HCT116 (cell line): ENCODE results near the gene SNRNP200. TPM values are rescaled to one million over a fixed set of nuclear protein-coding genes. Genes with fewer than 3 reads are reported as not detected.
A peak's percentile ranks its signal among the peaks of the same experiment; 100 is the strongest.

Source experiments
- ATAC-seq: fragments of 200-7000 bp; cut with Tn5 transposase; 2 replicates; pipeline ENCODE4 v1.9.1; 2020; ENCODE audit warnings: mild to moderate bottlenecking, moderate library complexity
- BruUV-seq: library from RNA; stranded (reverse); fragments of 400-500 nt; replicated peaks from 2 replicates; lab custom pipeline; 2021; lab: Mats Ljungman, UMichigan
- CTCF ChIA-PET: fragments of 300-600 bp; sonication (Branson Sonifier 250); formaldehyde crosslinking; loops from one replicate; lab custom pipeline; 2021; ENCODE audit warnings: antibody characterized with exemption; lab: Charles Lee
- POLR2A ChIA-PET: fragments of 300-600, 350-600 bp; sonication (Branson Sonifier 250); formaldehyde crosslinking; loops from one replicate; lab custom pipeline; 2021; ENCODE audit warnings: antibody characterized with exemption; lab: Charles Lee
- RAD21 ChIA-PET, 2 experiments: fragments of 300-600 bp; sonication (Branson Sonifier 250); formaldehyde crosslinking; loops; one replicate each; lab custom pipeline; 2023; ENCODE audit warnings: low total read pairs in 2 of 2; ENCODE audit not compliant: uncharacterized antibody in 2 of 2, unreplicated experiment in 2 of 2, low non-redundant PET in 1 of 2; lab: Charles Lee
- DNase-seq: peaks from one replicate; pipeline ENCODE4 v3.0.0-alpha.2; 2010; ENCODE audit warnings: low read depth, low spot score
- H2AFZ ChIP-seq: fragments of 200-600 bp; shearing (Covaris generic), sonication (generic); 2 replicates; pipeline ENCODE4 v1.6.1; 2017; ENCODE audit warnings: low read depth, mixed run types, mixed read lengths, antibody characterized with exemption, low read length; ENCODE audit not compliant: poor library complexity, severe bottlenecking
- H3K27ac ChIP-seq: 2 replicates; pipeline ENCODE4 v1.5.1; 2012; ENCODE audit warnings: low read depth, low read length
- H3K27me3 ChIP-seq: fragments of 200-600 bp; sonication (generic); 2 replicates; pipeline ENCODE4 v1.6.1; 2016; ENCODE audit warnings: mixed run types, low read length, mixed read lengths; ENCODE audit not compliant: insufficient read depth
- H3K36me3 ChIP-seq, 2 experiments: fragments of 200-500 bp in 1 of 2; fragments of 200-600 bp in 1 of 2; sonication (Bioruptor generic) in 1 of 2; sonication (generic) in 1 of 2; 2 replicates each; pipeline versions ENCODE4 v1.5.1 to v1.6.1; 2014 to 2016; ENCODE audit warnings: low read length in 2 of 2, inconsistent platforms in 1 of 2, mixed read lengths in 1 of 2, mixed run types in 1 of 2; ENCODE audit not compliant: insufficient read depth in 2 of 2, control insufficient read depth in 1 of 2
- H3K4me1 ChIP-seq, 2 experiments: fragments of 200-600 bp in 1 of 2; sonication (generic) in 1 of 2; 2 replicates each; pipeline versions ENCODE4 v1.5.1 to v1.6.1; 2012 to 2017; ENCODE audit warnings: low read length in 2 of 2, inconsistent platforms in 1 of 2, mild to moderate bottlenecking in 1 of 2, mixed read lengths in 1 of 2, mixed run types in 1 of 2, moderate library complexity in 1 of 2; ENCODE audit not compliant: insufficient read depth in 2 of 2, control insufficient read depth in 1 of 2
- H3K4me2 ChIP-seq: fragments of 200-600 bp; sonication (generic); 2 replicates; pipeline ENCODE4 v1.6.1; 2017; ENCODE audit warnings: mixed run types, low read length, mixed read lengths
- H3K4me3 ChIP-seq, 2 experiments: fragments of 200-600 bp in 1 of 2; sonication (generic) in 1 of 2; replicated peaks in 1 of 2; 2 replicates each; pipeline ENCODE4 v1.5.1; 2011 to 2016; ENCODE audit warnings: low read length in 2 of 2, control low read depth in 1 of 2, low read depth in 1 of 2, mild to moderate bottlenecking in 1 of 2, mixed read lengths in 1 of 2, mixed run types in 1 of 2
- H3K79me2 ChIP-seq: fragments of 200-600 bp; sonication (generic); 2 replicates; pipeline ENCODE4 v1.6.1; 2017; ENCODE audit warnings: mild to moderate bottlenecking, mixed run types, low read length, moderate library complexity, mixed read lengths; ENCODE audit not compliant: insufficient read depth
- H3K9ac ChIP-seq: fragments of 200-600 bp; sonication (generic); 2 replicates; pipeline ENCODE4 v1.6.1; 2016; ENCODE audit warnings: low read length, mixed read lengths
- H3K9me2 ChIP-seq: fragments of 200-600 bp; sonication (generic), shearing (Covaris generic); 2 replicates; pipeline ENCODE4 v1.6.1; 2017; ENCODE audit warnings: mixed run types, mild to moderate bottlenecking, moderate library complexity; ENCODE audit not compliant: insufficient read depth
- H3K9me3 ChIP-seq, 2 experiments: fragments of 200-500 bp in 1 of 2; fragments of 200-600 bp in 1 of 2; sonication (Bioruptor generic) in 1 of 2; sonication (generic) in 1 of 2; 2 replicates each; pipeline ENCODE4 v1.6.1; 2014 to 2017; ENCODE audit warnings: low read length in 2 of 2, mixed read lengths in 2 of 2, inconsistent platforms in 1 of 2, low read depth in 1 of 2, mild to moderate bottlenecking in 1 of 2, mixed run types in 1 of 2, moderate library complexity in 1 of 2; ENCODE audit not compliant: control insufficient read depth in 1 of 2, insufficient read depth in 1 of 2
- H4K20me1 ChIP-seq: fragments of 200-600 bp; sonication (generic), shearing (Covaris generic); 2 replicates; pipeline ENCODE4 v1.6.1; 2017; ENCODE audit warnings: mixed run types, mild to moderate bottlenecking, moderate library complexity; ENCODE audit not compliant: insufficient read depth
- EZH2 ChIP-seq: fragments of 200-600 bp; sonication (generic); IDR thresholded peaks from 2 replicates; pipeline ENCODE4 v1.6.1; 2017; ENCODE audit warnings: antibody characterized with exemption, mixed run types
- POLR2A ChIP-seq: IDR thresholded peaks from 2 replicates; pipeline ENCODE4 v1.7.0; 2011; ENCODE audit warnings: borderline replicate concordance; ENCODE audit not compliant: insufficient read depth, insufficient read length; ENCODE audit errors: extremely low read depth
- POLR2AphosphoS5 ChIP-seq: IDR thresholded peaks from 2 replicates; pipeline ENCODE4 v1.6.1; 2011; ENCODE audit warnings: mild to moderate bottlenecking, low read depth, low read length, moderate library complexity
- SIN3A ChIP-seq: IDR thresholded peaks from 2 replicates; pipeline ENCODE4 v1.6.1; 2012; ENCODE audit warnings: low read depth
- YY1 ChIP-seq: IDR thresholded peaks from 2 replicates; pipeline ENCODE4 v1.6.1; 2011; ENCODE audit warnings: low read length, low read depth, moderate library complexity, mild to moderate bottlenecking; ENCODE audit not compliant: insufficient replicate concordance; ENCODE audit errors: extremely low read depth
- intact Hi-C: fragments of 100-400 bp; cut with micrococcal nuclease; formaldehyde crosslinking; loops from 2 replicates; pipeline ENCODE4 v1.10.0; 2022
- total RNA-seq: library from RNA; stranded (reverse); gene quantifications from one replicate; pipeline ENCODE4 v1.2.1, GENCODE V29; 2021; ENCODE audit not compliant: unreplicated experiment

SNRNP200 gene
- total RNA-seq, 1 experiment from 2014 or later: 202 TPM

GRCh38 chr2:96336104-96336775, 30.9 kb upstream of the SNRNP200 start:
- Histone ChIP-seq H3K27ac (peak overlapping the region; percentile 69), H3K4me1 (peaks cover 4 to 45% of the 10 kb centered on the region in 2 experiments; a peak in 3 of 4 replicates), H3K36me3 (no peaks in the 10 kb centered on the region), H3K9me3 (no peaks in the 10 kb centered on the region), H4K20me1 (no peaks in the 10 kb centered on the region), H3K9me2 (no peaks in the 10 kb centered on the region), H3K79me2 (peaks cover 61% of the 10 kb centered on the region), H3K4me3 (peak overlapping the region; percentile 90 to 96), H3K9ac (peak overlapping the region; percentile 97), H3K27me3 (no peaks in the 10 kb centered on the region), H2AFZ (no peak overlapping the region), H3K4me2 (peak overlapping the region; percentile 99)
- peak; percentile 67 for TF ChIP-seq POLR2A
- TF ChIP-seq YY1: no peak
- 0 out of 2 replicates have a peak, but pooled peaks have one; percentile 9 for TF ChIP-seq SIN3A
- ChIA-PET RAD21 (no interaction called here), POLR2A (interaction anchor here (1.0 to 1.8 kb wide), 3 partner anchors 10 to 15 kb away, joined by 3 to 13 read pairs (median 8); partner anchors contain the start of gene ITPRIPL1), CTCF (interaction anchor here (1.0 to 1.5 kb wide), 2 partner anchors 173 to 344 kb away, joined by 5 read pairs; no protein-coding TSS in a partner anchor)
- DNase-seq: no peak
- TSS peak; percentile 74 for BruUV-seq
- ATAC-seq: no peak
- intact Hi-C loops: loop anchor here (5.0 kb wide), 1 partner anchor 171 kb away; the partner anchor contains the start of gene NEURL3

- H4K20me1 ChIP-seq: no peaks in the 10 kb centered on the region
- H3K9me2 ChIP-seq: no peaks in the 10 kb centered on the region
- ChIA-PET CTCF (no interaction called here), RAD21 (interaction anchor here in 1 of 2 experiments (0.6 kb wide), 1 partner anchor 52 kb away, joined by 3 read pairs; no protein-coding TSS in a partner anchor), POLR2A (interaction anchor here (1.8 kb wide), 1 partner anchor 8 kb away, joined by 4 read pairs; the partner anchor contains the start of gene ITPRIPL1)
- no peak for ATAC-seq
- BruUV-seq: no TSS peak
- intact Hi-C loops: no loop called here
- H3K27me3 ChIP-seq: no peaks in the 10 kb centered on the region
- no peak overlapping the region for H2AFZ ChIP-seq
- H3K9ac ChIP-seq: no peak overlapping the region
- H3K4me2 ChIP-seq: no peak overlapping the region
- peaks cover 6 to 29% of the 10 kb centered on the region in 2 experiments; a peak in 3 of 4 replicates for H3K4me1 ChIP-seq
- DNase-seq: no peak
- peaks cover 35% of the 10 kb centered on the region for H3K79me2 ChIP-seq
- H3K36me3 ChIP-seq: peaks cover 0 to 1% of the 10 kb centered on the region in 2 experiments; a peak in 1 of 4 replicates
- H3K27ac ChIP-seq: no peak overlapping the region
- no peaks in the 10 kb centered on the region for H3K9me3 ChIP-seq
- no peak overlapping the region for H3K4me3 ChIP-seq
- TF ChIP-seq POLR2AphosphoS5 (0 out of 2 replicates have a peak, but pooled peaks have one; percentile 2), EZH2 (no peak), POLR2A (no peak)
- TF ChIP-seq, all 23 proteins: peak for 1
Measured at GRCh38 chr2:96333708-96334107, 28.4 kb upstream of the SNRNP200 start.
